ENCODE data around the gene FUBP1. TPM values are rescaled to one million over a fixed set of nuclear protein-coding genes. Genes with fewer than 3 reads are reported as not detected.
"Not testable (repeated sequence)": the region's sequence is repeated elsewhere in the genome, so short reads cannot be mapped to it uniquely, and the experiment has no call there.

Gene FUBP1
- polyA plus RNA-seq, 1 donor = 224 TPM

DNA sequence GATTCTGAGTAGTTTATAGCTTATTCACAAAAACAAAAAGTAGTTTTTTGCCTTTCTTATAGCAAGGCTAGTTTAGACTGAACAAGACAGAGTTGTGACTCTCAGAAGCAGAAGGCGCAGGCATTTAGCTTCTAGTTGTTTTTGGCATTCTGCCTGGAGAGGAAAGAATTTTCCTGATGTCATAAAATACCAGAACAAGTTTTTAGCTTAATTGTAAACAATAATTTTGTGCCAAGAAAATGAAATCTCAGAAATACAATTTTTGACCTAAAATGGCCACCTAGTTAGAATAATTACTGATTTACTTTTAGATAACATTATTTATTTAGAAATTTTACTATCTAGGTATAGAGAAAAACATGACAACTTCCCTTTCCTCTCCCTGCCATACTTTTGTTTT is 26.9 kb upstream of the FUBP1 start:
- H3K36me3 ChIP-seq (ENCODE audit: control insufficient read depth, insufficient read depth, low read length) = no peaks in the 10 kb centered on the region
- 0% methylated on average over 1 of the region's 1 CpG for WGBS (ENCODE audit: insufficient coverage, low lambda C conversion rate)
- no peaks in the 10 kb centered on the region for H3K27me3 ChIP-seq (ENCODE audit: control insufficient read depth, insufficient read depth, low read length)
- DNase-seq = peak; percentile 42 to 71
- no peaks in the 10 kb centered on the region for H3K9me3 ChIP-seq (ENCODE audit: control insufficient read depth, low read depth, low read length)
- H3K4me1 ChIP-seq (ENCODE audit: control insufficient read depth, insufficient read depth, low read length) = peaks cover 3% of the 10 kb centered on the region
- H3K4me3 ChIP-seq (ENCODE audit: low read length) = peak overlapping the region; percentile 63
- H3K27ac ChIP-seq (ENCODE audit: low read length) = peak overlapping the region; percentile 95

DNA sequence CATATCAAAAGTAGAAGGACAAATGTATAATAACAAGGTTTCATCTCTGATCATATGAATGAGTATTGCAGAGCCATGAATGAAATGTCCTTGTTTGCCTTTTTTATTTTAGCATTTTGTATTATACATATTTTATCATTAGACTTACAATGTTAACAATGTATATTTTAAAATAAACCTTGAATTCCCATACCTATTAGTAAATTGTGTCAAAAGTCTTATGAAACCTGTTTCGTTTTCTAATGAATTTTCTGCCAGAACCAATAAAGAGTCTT is 26.5 kb upstream of the FUBP1 start:
- Histone ChIP-seq H3K27ac (ENCODE audit: low read length) (peak overlapping the region; percentile 95), H3K4me3 (ENCODE audit: low read length) (peak overlapping the region; percentile 63), H3K27me3 (ENCODE audit: control insufficient read depth, insufficient read depth, low read length) (no peaks in the 10 kb centered on the region), H3K9me3 (ENCODE audit: control insufficient read depth, low read depth, low read length) (no peaks in the 10 kb centered on the region), H3K4me1 (ENCODE audit: control insufficient read depth, insufficient read depth, low read length) (no peaks in the 10 kb centered on the region), H3K36me3 (ENCODE audit: control insufficient read depth, insufficient read depth, low read length) (no peaks in the 10 kb centered on the region)
- DNase-seq = no peak
- WGBS (ENCODE audit: insufficient coverage, low lambda C conversion rate) = 14% methylated on average over 1 of the region's 1 CpG

GRCh38 chr1:78004719-78005447 is 26.0 kb upstream of the FUBP1 start, which contains the start of gene DNAJB4:
Gene DNAJB4, plus strand, starts transcription at chr1:78004939. Its CDS starts 172 bp downstream, at chr1:78005111.
- DNase-seq = peak; percentile 97
- no peaks in the 10 kb centered on the region for H3K36me3 ChIP-seq (ENCODE audit: control insufficient read depth, insufficient read depth, low read length)
- H3K9me3 ChIP-seq (ENCODE audit: control insufficient read depth, low read depth, low read length) = no peaks in the 10 kb centered on the region
- no peaks in the 10 kb centered on the region for H3K27me3 ChIP-seq (ENCODE audit: control insufficient read depth, insufficient read depth, low read length)
- WGBS (ENCODE audit: insufficient coverage, low lambda C conversion rate) = 13% methylated on average over 5 of the region's 12 CpGs
- peak within 1 kb of the TSS; percentile 95 for H3K27ac ChIP-seq (ENCODE audit: low read length)
- no peaks in the 10 kb centered on the region for H3K4me1 ChIP-seq (ENCODE audit: control insufficient read depth, insufficient read depth, low read length)
- H3K4me3 ChIP-seq (ENCODE audit: low read length) = peak within 1 kb of the TSS; percentile 63

- Histone ChIP-seq H3K9me3 (ENCODE audit: control insufficient read depth, low read depth, low read length) (no peaks in the 10 kb centered on the region), H3K27me3 (ENCODE audit: control insufficient read depth, insufficient read depth, low read length) (no peaks in the 10 kb centered on the region), H3K4me1 (ENCODE audit: control insufficient read depth, insufficient read depth, low read length) (no peaks in the 10 kb centered on the region), H3K4me3 (ENCODE audit: low read length) (peak overlapping the region; percentile 63), H3K27ac (ENCODE audit: low read length) (peak overlapping the region; percentile 95), H3K36me3 (ENCODE audit: control insufficient read depth, insufficient read depth, low read length) (no peaks in the 10 kb centered on the region)
- WGBS (ENCODE audit: insufficient coverage, low lambda C conversion rate) = 18% methylated on average over 5 of the region's 8 CpGs
- DNase-seq = peak; percentile 40 to 77
Measured at GRCh38 chr1:78003882-78004718, 25.2 kb upstream of the FUBP1 start.

- Histone ChIP-seq H3K9me3 (ENCODE audit: control insufficient read depth, low read depth, low read length) (no peaks in the 10 kb centered on the region), H3K36me3 (ENCODE audit: control insufficient read depth, insufficient read depth, low read length) (no peaks in the 10 kb centered on the region), H3K4me1 (ENCODE audit: control insufficient read depth, insufficient read depth, low read length) (no peaks in the 10 kb centered on the region), H3K4me3 (ENCODE audit: low read length) (no peak overlapping the region), H3K27me3 (ENCODE audit: control insufficient read depth, insufficient read depth, low read length) (no peaks in the 10 kb centered on the region), H3K27ac (ENCODE audit: low read length) (peak overlapping the region; percentile 95)
- no peak for DNase-seq
- no CpG with 5 or more reads among the region's 3 CpGs for WGBS (ENCODE audit: insufficient coverage, low lambda C conversion rate)
Measured at GRCh38 chr1:78003070-78003746, 24.3 kb upstream of the FUBP1 start.

DNA sequence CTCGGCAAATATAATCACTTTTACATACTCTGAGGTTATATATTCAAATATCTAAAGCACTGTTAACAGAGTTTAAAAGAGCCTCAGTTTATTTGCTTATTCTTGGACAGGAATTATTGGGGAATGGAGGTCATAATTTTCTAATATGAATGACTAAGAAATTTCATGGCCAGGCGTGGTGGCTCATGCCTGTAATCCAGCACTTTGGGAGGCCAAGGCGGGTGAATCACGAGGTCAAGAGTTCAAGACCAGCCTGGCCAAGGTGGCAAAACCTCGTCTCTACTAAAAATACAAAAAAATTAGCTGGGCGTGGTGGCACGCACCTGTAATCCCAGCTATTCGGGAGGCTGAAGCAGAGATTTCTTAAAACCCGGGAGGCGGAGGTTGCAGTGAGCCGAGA is 21.7 kb upstream of the FUBP1 start:
- H3K9me3 ChIP-seq (ENCODE audit: control insufficient read depth, low read depth, low read length); DNase-seq; H3K4me1 ChIP-seq (ENCODE audit: control insufficient read depth, insufficient read depth, low read length); H3K27ac ChIP-seq (ENCODE audit: low read length); H3K36me3 ChIP-seq (ENCODE audit: control insufficient read depth, insufficient read depth, low read length); H3K4me3 ChIP-seq (ENCODE audit: low read length); H3K27me3 ChIP-seq (ENCODE audit: control insufficient read depth, insufficient read depth, low read length): not testable (repeated sequence)
- 100% methylated on average over 1 of the region's 11 CpGs for whole genome bisulfite sequencing (ENCODE audit: insufficient coverage, low lambda C conversion rate)

GRCh38 chr1:77996734-77997133 is 17.9 kb upstream of the FUBP1 start:
- WGBS (ENCODE audit: insufficient coverage, low lambda C conversion rate) = no CpG with 5 or more reads among the region's 5 CpGs
- no peak for DNase-seq
- Histone ChIP-seq H3K4me3 (ENCODE audit: low read length) (no peak overlapping the region), H3K36me3 (ENCODE audit: control insufficient read depth, insufficient read depth, low read length) (no peaks in the 10 kb centered on the region), H3K27me3 (ENCODE audit: control insufficient read depth, insufficient read depth, low read length) (no peaks in the 10 kb centered on the region), H3K4me1 (ENCODE audit: control insufficient read depth, insufficient read depth, low read length) (peaks cover 4% of the 10 kb centered on the region), H3K27ac (ENCODE audit: low read length) (no peak overlapping the region), H3K9me3 (ENCODE audit: control insufficient read depth, low read depth, low read length) (no peaks in the 10 kb centered on the region)

DNA sequence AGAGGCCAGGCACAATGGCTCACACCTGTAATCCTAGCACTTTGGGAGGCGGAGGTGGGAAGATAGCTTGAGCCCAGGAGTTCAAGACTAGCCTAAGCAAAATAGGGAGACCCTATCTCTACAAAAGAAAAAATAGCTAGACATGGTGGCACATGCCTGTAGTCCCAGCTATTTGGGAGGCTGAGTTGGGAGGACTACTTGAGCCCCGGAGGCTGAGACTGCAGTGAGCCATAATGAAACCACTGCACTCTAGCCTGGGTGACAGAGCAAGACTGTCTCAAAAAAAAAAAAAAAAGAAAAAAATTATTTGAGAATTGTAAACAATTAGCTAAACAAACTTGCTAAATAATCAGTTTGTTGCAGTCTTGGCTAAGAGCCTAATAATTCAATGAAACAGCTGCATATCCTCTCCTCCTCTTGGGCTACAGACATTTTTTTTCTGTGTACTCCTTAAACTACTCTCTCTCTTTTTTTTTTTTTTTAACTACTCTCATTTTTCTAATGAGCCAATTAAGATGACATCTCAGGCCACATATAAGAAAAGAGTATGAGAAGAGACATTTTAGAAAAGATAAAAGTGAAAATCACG is 15.3 kb upstream of the FUBP1 start:
- no peak overlapping the region for H3K27ac ChIP-seq (ENCODE audit: low read length)

GRCh38 chr1:77991638-77992037 is 12.8 kb upstream of the FUBP1 start:
- Histone ChIP-seq H3K27ac (ENCODE audit: low read length) (no peak overlapping the region), H3K36me3 (ENCODE audit: control insufficient read depth, insufficient read depth, low read length) (no peaks in the 10 kb centered on the region), H3K27me3 (ENCODE audit: control insufficient read depth, insufficient read depth, low read length) (no peaks in the 10 kb centered on the region), H3K4me1 (ENCODE audit: control insufficient read depth, insufficient read depth, low read length) (peaks cover 6% of the 10 kb centered on the region), H3K9me3 (ENCODE audit: control insufficient read depth, low read depth, low read length) (no peaks in the 10 kb centered on the region), H3K4me3 (ENCODE audit: low read length) (no peak overlapping the region)
- no peak for DNase-seq

More for the DNA sequence above, 15.3 kb upstream of the FUBP1 start:
- H3K9me3 ChIP-seq (ENCODE audit: control insufficient read depth, low read depth, low read length) = no peaks in the 10 kb centered on the region
- H3K4me3 ChIP-seq (ENCODE audit: low read length) = no peak overlapping the region
- no peak for DNase-seq
- no peaks in the 10 kb centered on the region for H3K27me3 ChIP-seq (ENCODE audit: control insufficient read depth, insufficient read depth, low read length)
- no peaks in the 10 kb centered on the region for H3K36me3 ChIP-seq (ENCODE audit: control insufficient read depth, insufficient read depth, low read length)
- WGBS (ENCODE audit: insufficient coverage, low lambda C conversion rate) = 100% methylated on average over 1 of the region's 3 CpGs
- peaks cover 4% of the 10 kb centered on the region for H3K4me1 ChIP-seq (ENCODE audit: control insufficient read depth, insufficient read depth, low read length)

DNA sequence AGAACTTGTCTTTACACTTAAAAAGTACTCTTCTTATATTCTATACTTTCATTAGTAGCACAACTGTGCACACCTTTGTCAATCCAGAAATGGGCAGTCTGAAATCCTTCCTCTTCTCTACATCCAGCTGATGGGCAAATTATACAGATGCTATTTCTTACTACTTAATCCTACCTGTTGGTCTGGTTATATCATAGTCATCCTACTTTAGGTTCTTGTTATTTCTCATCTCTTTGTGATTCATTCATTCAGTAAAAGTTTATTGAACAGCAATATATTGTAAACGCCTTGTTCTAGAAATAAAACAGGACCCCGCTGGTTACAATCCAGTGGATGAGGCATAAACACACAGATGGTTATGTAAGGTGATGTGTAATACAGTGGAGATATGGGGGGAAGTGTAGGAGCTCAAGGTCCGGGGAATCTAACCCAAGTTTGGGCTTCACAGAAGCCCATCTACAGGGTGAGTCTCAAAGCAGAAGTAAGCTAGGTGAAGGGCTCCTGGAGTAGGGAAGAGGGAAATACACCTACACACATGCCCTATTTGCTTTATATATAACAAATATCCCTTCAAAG is 11.8 kb upstream of the FUBP1 start:
- DNase-seq = no peak
- 85% methylated on average over 2 of the region's 3 CpGs for WGBS (ENCODE audit: insufficient coverage, low lambda C conversion rate)
- no peak overlapping the region for H3K4me3 ChIP-seq (ENCODE audit: low read length)
- H3K27ac ChIP-seq (ENCODE audit: low read length) = no peak overlapping the region
- peaks cover 6% of the 10 kb centered on the region for H3K4me1 ChIP-seq (ENCODE audit: control insufficient read depth, insufficient read depth, low read length)
- no peaks in the 10 kb centered on the region for H3K36me3 ChIP-seq (ENCODE audit: control insufficient read depth, insufficient read depth, low read length)
- no peaks in the 10 kb centered on the region for H3K27me3 ChIP-seq (ENCODE audit: control insufficient read depth, insufficient read depth, low read length)
- no peaks in the 10 kb centered on the region for H3K9me3 ChIP-seq (ENCODE audit: control insufficient read depth, low read depth, low read length)

Measured in large intestine (tissue), 3 donors.